WTC11 (cell line): ENCODE data around the gene DHRS7B. TPM values are rescaled to one million over a fixed set of nuclear protein-coding genes. Genes with fewer than 3 reads are reported as not detected.

Source experiments
- ATAC-seq: fragments of 200-7000 bp; cut with Tn5 transposase; 2 replicates; pipeline ENCODE4 v1.10.0; 2021; ENCODE audit warnings: mild to moderate bottlenecking, moderate library complexity
- CTCF ChIA-PET: fragments of 300-600 bp; sonication (Branson Sonifier 250); formaldehyde crosslinking; loops from one replicate; lab custom pipeline; 2021; ENCODE audit warnings: antibody characterized with exemption; lab: Charles Lee
- POLR2A ChIA-PET: fragments of 350-600 bp; sonication (Branson Sonifier 250); formaldehyde crosslinking; loops from one replicate; lab custom pipeline; 2021; ENCODE audit warnings: antibody characterized with exemption; lab: Charles Lee
- DNase-seq: peaks from one replicate; pipeline ENCODE4 v3.0.0; 2021; ENCODE audit warnings: low spot score
- H3K27ac Mint-ChIP-seq: 2 replicates; pipeline ENCODE4 v1.8.0; 2021; ENCODE audit warnings: mixed read lengths
- H3K27me3 Mint-ChIP-seq: 2 replicates; pipeline ENCODE4 v1.8.0; 2021; ENCODE audit warnings: low read depth, mild to moderate bottlenecking, moderate library complexity, mixed read lengths
- H3K36me3 Mint-ChIP-seq: 2 replicates; pipeline ENCODE4 v1.8.0; 2021; ENCODE audit warnings: mixed read lengths
- H3K4me1 Mint-ChIP-seq: 2 replicates; pipeline ENCODE4 v1.8.0; 2022; ENCODE audit warnings: mixed read lengths
- H3K4me3 Mint-ChIP-seq: 2 replicates; pipeline ENCODE4 v1.8.0; 2021; ENCODE audit warnings: mild to moderate bottlenecking, moderate library complexity, mixed read lengths
- H3K9me3 Mint-ChIP-seq: 2 replicates; pipeline ENCODE4 v1.8.0; 2021; ENCODE audit warnings: mixed read lengths
- ELF4 ChIP-seq: sonication (generic); formaldehyde crosslinking; IDR thresholded peaks from 2 replicates; pipeline ENCODE4 v1.8.1; 2022; ENCODE audit warnings: low read depth, mild to moderate bottlenecking, moderate library complexity, missing genetic modification reagents
- ETV6 ChIP-seq: sonication (generic); formaldehyde crosslinking; IDR thresholded peaks from 2 replicates; pipeline ENCODE4 v1.8.1; 2022; ENCODE audit warnings: mild to moderate bottlenecking, missing genetic modification reagents
- FOXP1 ChIP-seq: sonication (generic); formaldehyde crosslinking; IDR thresholded peaks from 2 replicates; pipeline ENCODE4 v1.8.0; 2022; ENCODE audit warnings: missing genetic modification reagents, mild to moderate bottlenecking, moderate library complexity, borderline replicate concordance
- GABPB1 ChIP-seq: sonication (generic); formaldehyde crosslinking; IDR thresholded peaks from 2 replicates; pipeline ENCODE4 v1.8.1; 2023; ENCODE audit warnings: mild to moderate bottlenecking, missing genetic modification reagents
- MYBL2 ChIP-seq: sonication (generic); formaldehyde crosslinking; IDR thresholded peaks from 2 replicates; pipeline ENCODE4 v1.8.1; 2023; ENCODE audit warnings: mild to moderate bottlenecking, moderate library complexity, missing genetic modification reagents
- NFATC4 ChIP-seq: fragments of 250-450 bp; sonication (Bioruptor Pico); IDR thresholded peaks from 2 replicates; pipeline ENCODE4 v1.9.0; 2021; ENCODE audit warnings: mild to moderate bottlenecking
- NFYB ChIP-seq: sonication (generic); formaldehyde crosslinking; conservative IDR thresholded peaks from 2 replicates; pipeline ENCODE4 v1.8.0; 2022; ENCODE audit warnings: low read depth, missing genetic modification reagents
- NR1H2 ChIP-seq: sonication (generic); formaldehyde crosslinking; IDR thresholded peaks from 2 replicates; pipeline ENCODE4 v1.9.0; 2021; ENCODE audit warnings: mild to moderate bottlenecking, moderate library complexity, missing genetic modification reagents
- NR3C1 ChIP-seq: sonication (generic); formaldehyde crosslinking; conservative IDR thresholded peaks from 2 replicates; pipeline ENCODE4 v1.8.1; 2023; ENCODE audit warnings: low read depth, mild to moderate bottlenecking, missing genetic modification reagents
- OVOL2 ChIP-seq: fragments of 250-450 bp; sonication (Bioruptor Pico); IDR thresholded peaks from 2 replicates; pipeline ENCODE4 v1.9.0; 2021; ENCODE audit warnings: mild to moderate bottlenecking, borderline replicate concordance
- ZBTB21 ChIP-seq: sonication (generic); formaldehyde crosslinking; IDR thresholded peaks from 2 replicates; pipeline ENCODE4 v1.8.1; 2023; ENCODE audit warnings: mild to moderate bottlenecking, missing genetic modification reagents, borderline replicate concordance
- ZNF121 ChIP-seq: sonication (generic); formaldehyde crosslinking; IDR thresholded peaks from 2 replicates; pipeline ENCODE4 v1.8.0; 2023; ENCODE audit warnings: missing genetic modification reagents
- ZNF232 ChIP-seq: sonication (generic); formaldehyde crosslinking; IDR thresholded peaks from 2 replicates; pipeline ENCODE4 v1.8.0; 2022; ENCODE audit warnings: mild to moderate bottlenecking, missing genetic modification reagents
- total RNA-seq: library from RNA; stranded (reverse); gene quantifications from 3 replicates; pipeline ENCODE4 v1.2.3, GENCODE V29; 2021
- TF ChIP-seq, protein P1 (sequence below): sonication (generic); formaldehyde crosslinking; IDR thresholded peaks from 2 replicates; pipeline ENCODE4 v1.8.1; 2022; ENCODE audit warnings: missing genetic modification reagents, borderline replicate concordance
- TF ChIP-seq, protein P2 (sequence below): sonication (generic); formaldehyde crosslinking; conservative IDR thresholded peaks from 2 replicates; pipeline ENCODE4 v1.8.1; 2023; ENCODE audit warnings: mild to moderate bottlenecking, low read depth, missing genetic modification reagents, moderate library complexity
- TF ChIP-seq, protein P3 (sequence below): sonication (generic); formaldehyde crosslinking; IDR thresholded peaks from 2 replicates; pipeline ENCODE4 v1.8.1; 2023; ENCODE audit warnings: mild to moderate bottlenecking, moderate library complexity, missing genetic modification reagents
- TF ChIP-seq, protein P4 (sequence below): fragments of 250-450 bp; sonication (Bioruptor Pico); IDR thresholded peaks from 2 replicates; pipeline ENCODE4 v1.9.0; 2021; ENCODE audit warnings: moderate library complexity, mild to moderate bottlenecking, inconsistent platforms, borderline replicate concordance
- TF ChIP-seq, protein P5 (sequence below): sonication (generic); formaldehyde crosslinking; IDR thresholded peaks from 2 replicates; pipeline ENCODE4 v1.8.0; 2022; ENCODE audit warnings: mild to moderate bottlenecking, missing genetic modification reagents
- TF ChIP-seq, protein P6 (sequence below): sonication (generic); formaldehyde crosslinking; IDR thresholded peaks from 2 replicates; pipeline ENCODE4 v1.8.1; 2023; ENCODE audit warnings: mild to moderate bottlenecking, missing genetic modification reagents, moderate library complexity
- TF ChIP-seq, protein P7 (sequence below): fragments of 250-450 bp; sonication (Bioruptor Pico); IDR thresholded peaks from 2 replicates; pipeline ENCODE4 v2.1.2; 2022; ENCODE audit warnings: mild to moderate bottlenecking, moderate library complexity
- TF ChIP-seq, protein P8 (sequence below): sonication (generic); formaldehyde crosslinking; IDR thresholded peaks from 2 replicates; pipeline ENCODE4 v1.8.1; 2022; ENCODE audit warnings: low read depth, mild to moderate bottlenecking, moderate library complexity, missing genetic modification reagents, borderline replicate concordance

Gene DHRS7B
- total RNA-seq, 1 experiment from 2014 or later = 15.6 TPM

DNA sequence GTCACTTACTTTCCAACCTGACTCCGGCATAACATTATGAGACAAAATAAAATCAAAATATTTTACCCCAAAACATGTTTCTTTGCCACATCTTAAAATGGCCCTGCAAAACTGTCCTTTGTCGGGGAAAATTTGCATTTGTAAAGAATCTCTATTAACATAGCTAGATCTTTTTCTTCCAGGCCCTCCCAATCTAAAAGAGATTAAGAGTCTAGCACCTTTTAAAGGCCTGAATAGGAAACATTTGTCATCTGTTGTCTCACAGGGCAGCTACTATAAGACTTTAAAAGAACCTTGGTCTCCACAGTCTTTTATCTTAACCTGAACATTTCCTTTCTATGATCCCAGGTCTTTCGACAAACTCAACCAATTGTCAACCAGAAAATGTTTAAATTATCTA is 18.1 kb upstream of the DHRS7B start:
- DNase-seq (no peak), ATAC-seq (no peak)
- peaks cover 4% of the 10 kb centered on the region; the same call in 1 of the 2 replicates for H3K36me3 Mint-ChIP-seq
- peak overlapping the region; percentile 45 for H3K27ac Mint-ChIP-seq
- TF ChIP-seq ELF4 (CRISPR knock-in tag) = no peak
- no peak for TF ChIP-seq ZBTB21 (CRISPR knock-in tag)
- no peak for TF ChIP-seq MYBL2
- no peak for TF ChIP-seq OVOL2
- no peak for TF ChIP-seq NFYB (CRISPR knock-in tag)
- TF ChIP-seq, protein P1, sequence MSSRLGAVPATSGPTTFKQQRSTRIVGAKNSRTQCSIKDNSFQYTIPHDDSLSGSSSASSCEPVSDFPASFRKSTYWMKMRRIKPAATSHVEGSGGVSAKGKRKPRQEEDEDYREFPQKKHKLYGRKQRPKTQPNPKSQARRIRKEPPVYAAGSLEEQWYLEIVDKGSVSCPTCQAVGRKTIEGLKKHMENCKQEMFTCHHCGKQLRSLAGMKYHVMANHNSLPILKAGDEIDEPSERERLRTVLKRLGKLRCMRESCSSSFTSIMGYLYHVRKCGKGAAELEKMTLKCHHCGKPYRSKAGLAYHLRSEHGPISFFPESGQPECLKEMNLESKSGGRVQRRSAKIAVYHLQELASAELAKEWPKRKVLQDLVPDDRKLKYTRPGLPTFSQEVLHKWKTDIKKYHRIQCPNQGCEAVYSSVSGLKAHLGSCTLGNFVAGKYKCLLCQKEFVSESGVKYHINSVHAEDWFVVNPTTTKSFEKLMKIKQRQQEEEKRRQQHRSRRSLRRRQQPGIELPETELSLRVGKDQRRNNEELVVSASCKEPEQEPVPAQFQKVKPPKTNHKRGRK (CRISPR knock-in tag) = no peak
- no peak for TF ChIP-seq ZNF121 (CRISPR knock-in tag)
- no peak for TF ChIP-seq ETV6 (CRISPR knock-in tag)
- TF ChIP-seq NR3C1 = no peak
- H3K9me3 Mint-ChIP-seq = peaks cover 8% of the 10 kb centered on the region
- H3K4me3 Mint-ChIP-seq = no peak overlapping the region
- peaks cover 59% of the 10 kb centered on the region for H3K4me1 Mint-ChIP-seq
- H3K27me3 Mint-ChIP-seq = no peaks in the 10 kb centered on the region
- POLR2A ChIA-PET = interaction anchor here (1.0 to 1.8 kb wide), 3 partner anchors 10 to 67 kb away, joined by 4 to 6 read pairs (median 6); partner anchors contain the start of gene USP22
- CTCF ChIA-PET = interaction anchor here (1.3 to 2.9 kb wide), 4 partner anchors 9 to 116 kb away, joined by 4 to 19 read pairs (median 14); partner anchors contain the start of gene USP22

DNA sequence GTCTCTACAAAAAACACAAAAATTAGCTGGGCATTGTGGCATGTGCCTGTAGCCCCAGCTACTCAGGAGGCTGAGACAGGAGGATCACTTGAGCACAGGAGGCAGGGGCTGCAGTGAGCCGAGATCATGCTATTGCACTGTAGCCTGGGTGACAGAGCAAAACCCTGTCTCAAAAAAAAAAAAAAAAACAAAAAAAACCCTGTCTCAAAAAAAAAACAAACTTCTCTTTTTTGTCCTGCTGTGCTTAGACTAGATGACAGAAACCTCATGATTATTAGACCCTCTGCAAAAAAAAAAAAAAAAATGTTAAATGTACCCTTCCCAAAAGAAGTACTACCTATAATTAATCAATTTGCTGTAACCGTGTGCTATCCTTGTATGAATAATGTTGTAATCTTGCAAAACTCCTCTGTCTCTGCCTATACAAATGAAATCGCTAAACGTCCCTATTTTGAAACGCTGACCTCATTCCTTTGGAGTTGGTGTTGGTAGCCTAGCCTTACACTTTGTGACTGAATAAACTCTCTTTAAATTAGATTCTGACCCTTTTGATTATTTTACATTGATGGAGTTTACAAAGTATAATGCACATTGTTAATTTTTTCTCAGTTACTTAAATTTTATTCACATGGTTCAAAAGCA is 13.6 kb upstream of the DHRS7B start:
- POLR2A ChIA-PET = no interaction called here
- Mint-ChIP-seq H3K27ac (no peak overlapping the region), H3K9me3 (peaks cover 4% of the 10 kb centered on the region)

More for the DNA sequence above, 13.6 kb upstream of the DHRS7B start:
- peaks cover 26% of the 10 kb centered on the region for H3K4me1 Mint-ChIP-seq
- ATAC-seq (no peak), DNase-seq (no peak)
- CTCF ChIA-PET = interaction anchor here (1.4 kb wide), 1 partner anchor 14 kb away, joined by 3 read pairs; no protein-coding TSS in a partner anchor
- 0 out of 2 replicates have a peak, but pooled peaks cover 7% of the 10 kb centered on the region for H3K36me3 Mint-ChIP-seq
- no peak overlapping the region for H3K4me3 Mint-ChIP-seq
- H3K27me3 Mint-ChIP-seq = peaks cover 3% of the 10 kb centered on the region; the same call in 1 of the 2 replicates
- no peak for TF ChIP-seq NR1H2
- TF ChIP-seq GABPB1 (CRISPR knock-in tag) = no peak
- TF ChIP-seq, protein P2, sequence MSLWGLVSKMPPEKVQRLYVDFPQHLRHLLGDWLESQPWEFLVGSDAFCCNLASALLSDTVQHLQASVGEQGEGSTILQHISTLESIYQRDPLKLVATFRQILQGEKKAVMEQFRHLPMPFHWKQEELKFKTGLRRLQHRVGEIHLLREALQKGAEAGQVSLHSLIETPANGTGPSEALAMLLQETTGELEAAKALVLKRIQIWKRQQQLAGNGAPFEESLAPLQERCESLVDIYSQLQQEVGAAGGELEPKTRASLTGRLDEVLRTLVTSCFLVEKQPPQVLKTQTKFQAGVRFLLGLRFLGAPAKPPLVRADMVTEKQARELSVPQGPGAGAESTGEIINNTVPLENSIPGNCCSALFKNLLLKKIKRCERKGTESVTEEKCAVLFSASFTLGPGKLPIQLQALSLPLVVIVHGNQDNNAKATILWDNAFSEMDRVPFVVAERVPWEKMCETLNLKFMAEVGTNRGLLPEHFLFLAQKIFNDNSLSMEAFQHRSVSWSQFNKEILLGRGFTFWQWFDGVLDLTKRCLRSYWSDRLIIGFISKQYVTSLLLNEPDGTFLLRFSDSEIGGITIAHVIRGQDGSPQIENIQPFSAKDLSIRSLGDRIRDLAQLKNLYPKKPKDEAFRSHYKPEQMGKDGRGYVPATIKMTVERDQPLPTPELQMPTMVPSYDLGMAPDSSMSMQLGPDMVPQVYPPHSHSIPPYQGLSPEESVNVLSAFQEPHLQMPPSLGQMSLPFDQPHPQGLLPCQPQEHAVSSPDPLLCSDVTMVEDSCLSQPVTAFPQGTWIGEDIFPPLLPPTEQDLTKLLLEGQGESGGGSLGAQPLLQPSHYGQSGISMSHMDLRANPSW (CRISPR knock-in tag) = no peak
- TF ChIP-seq, protein P3, sequence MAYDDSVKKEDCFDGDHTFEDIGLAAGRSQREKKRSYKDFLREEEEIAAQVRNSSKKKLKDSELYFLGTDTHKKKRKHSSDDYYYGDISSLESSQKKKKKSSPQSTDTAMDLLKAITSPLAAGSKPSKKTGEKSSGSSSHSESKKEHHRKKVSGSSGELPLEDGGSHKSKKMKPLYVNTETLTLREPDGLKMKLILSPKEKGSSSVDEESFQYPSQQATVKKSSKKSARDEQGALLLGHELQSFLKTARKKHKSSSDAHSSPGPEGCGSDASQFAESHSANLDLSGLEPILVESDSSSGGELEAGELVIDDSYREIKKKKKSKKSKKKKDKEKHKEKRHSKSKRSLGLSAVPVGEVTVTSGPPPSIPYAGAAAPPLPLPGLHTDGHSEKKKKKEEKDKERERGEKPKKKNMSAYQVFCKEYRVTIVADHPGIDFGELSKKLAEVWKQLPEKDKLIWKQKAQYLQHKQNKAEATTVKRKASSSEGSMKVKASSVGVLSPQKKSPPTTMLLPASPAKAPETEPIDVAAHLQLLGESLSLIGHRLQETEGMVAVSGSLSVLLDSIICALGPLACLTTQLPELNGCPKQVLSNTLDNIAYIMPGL = no peak
- TF ChIP-seq, protein P4, sequence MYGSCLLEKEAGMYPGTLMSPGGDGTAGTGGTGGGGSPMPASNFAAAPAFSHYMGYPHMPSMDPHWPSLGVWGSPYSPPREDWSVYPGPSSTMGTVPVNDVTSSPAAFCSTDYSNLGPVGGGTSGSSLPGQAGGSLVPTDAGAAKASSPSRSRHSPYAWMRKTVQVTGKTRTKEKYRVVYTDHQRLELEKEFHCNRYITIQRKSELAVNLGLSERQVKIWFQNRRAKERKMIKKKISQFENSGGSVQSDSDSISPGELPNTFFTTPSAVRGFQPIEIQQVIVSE (CRISPR knock-in tag) = no peak
- TF ChIP-seq, protein P5, sequence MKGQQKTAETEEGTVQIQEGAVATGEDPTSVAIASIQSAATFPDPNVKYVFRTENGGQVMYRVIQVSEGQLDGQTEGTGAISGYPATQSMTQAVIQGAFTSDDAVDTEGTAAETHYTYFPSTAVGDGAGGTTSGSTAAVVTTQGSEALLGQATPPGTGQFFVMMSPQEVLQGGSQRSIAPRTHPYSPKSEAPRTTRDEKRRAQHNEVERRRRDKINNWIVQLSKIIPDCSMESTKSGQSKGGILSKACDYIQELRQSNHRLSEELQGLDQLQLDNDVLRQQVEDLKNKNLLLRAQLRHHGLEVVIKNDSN (CRISPR knock-in tag) = no peak
- TF ChIP-seq, protein P6, sequence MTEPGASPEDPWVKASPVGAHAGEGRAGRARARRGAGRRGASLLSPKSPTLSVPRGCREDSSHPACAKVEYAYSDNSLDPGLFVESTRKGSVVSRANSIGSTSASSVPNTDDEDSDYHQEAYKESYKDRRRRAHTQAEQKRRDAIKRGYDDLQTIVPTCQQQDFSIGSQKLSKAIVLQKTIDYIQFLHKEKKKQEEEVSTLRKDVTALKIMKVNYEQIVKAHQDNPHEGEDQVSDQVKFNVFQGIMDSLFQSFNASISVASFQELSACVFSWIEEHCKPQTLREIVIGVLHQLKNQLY (CRISPR knock-in tag) = no peak
- TF ChIP-seq, protein P1 (CRISPR knock-in tag) = no peak
- TF ChIP-seq ZNF232 (CRISPR knock-in tag) = no peak
- TF ChIP-seq, protein P7, sequence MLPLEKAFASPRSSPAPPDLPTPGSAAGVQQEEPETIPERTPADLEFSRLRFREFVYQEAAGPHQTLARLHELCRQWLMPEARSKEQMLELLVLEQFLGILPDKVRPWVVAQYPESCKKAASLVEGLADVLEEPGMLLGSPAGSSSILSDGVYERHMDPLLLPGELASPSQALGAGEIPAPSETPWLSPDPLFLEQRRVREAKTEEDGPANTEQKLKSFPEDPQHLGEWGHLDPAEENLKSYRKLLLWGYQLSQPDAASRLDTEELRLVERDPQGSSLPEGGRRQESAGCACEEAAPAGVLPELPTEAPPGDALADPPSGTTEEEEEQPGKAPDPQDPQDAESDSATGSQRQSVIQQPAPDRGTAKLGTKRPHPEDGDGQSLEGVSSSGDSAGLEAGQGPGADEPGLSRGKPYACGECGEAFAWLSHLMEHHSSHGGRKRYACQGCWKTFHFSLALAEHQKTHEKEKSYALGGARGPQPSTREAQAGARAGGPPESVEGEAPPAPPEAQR (CRISPR knock-in tag) = no peak
- TF ChIP-seq FOXP1 (CRISPR knock-in tag) = no peak
- TF ChIP-seq NFATC4 (CRISPR knock-in tag) = no peak
- TF ChIP-seq, protein P8, sequence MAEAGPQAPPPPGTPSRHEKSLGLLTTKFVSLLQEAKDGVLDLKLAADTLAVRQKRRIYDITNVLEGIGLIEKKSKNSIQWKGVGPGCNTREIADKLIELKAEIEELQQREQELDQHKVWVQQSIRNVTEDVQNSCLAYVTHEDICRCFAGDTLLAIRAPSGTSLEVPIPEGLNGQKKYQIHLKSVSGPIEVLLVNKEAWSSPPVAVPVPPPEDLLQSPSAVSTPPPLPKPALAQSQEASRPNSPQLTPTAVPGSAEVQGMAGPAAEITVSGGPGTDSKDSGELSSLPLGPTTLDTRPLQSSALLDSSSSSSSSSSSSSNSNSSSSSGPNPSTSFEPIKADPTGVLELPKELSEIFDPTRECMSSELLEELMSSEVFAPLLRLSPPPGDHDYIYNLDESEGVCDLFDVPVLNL = no peak
- TF ChIP-seq, all 79 proteins: peak for 0
